Naive thymus-derived CD4-positive, alpha-beta T cell (primary cell): Measurements from ENCODE around the gene FNTB. TPM values are rescaled to one million over a fixed set of nuclear protein-coding genes. Genes with fewer than 3 reads are reported as not detected.
"Not testable (repeated sequence)": the region's sequence is repeated elsewhere in the genome, so short reads cannot be mapped to it uniquely, and the experiment has no call there.

ENCODE experiments used
- ATAC-seq: fragments of 150-1000 bp; cut with Tn5 transposase; 2 replicates; pipeline ENCODE4 v1.10.0; 2021; ENCODE audit warnings: mild to moderate bottlenecking, moderate library complexity
- CTCF ChIA-PET: fragments of 350-600 bp; sonication (Branson Sonifier 250); formaldehyde crosslinking; loops from one replicate; lab custom pipeline; 2021; ENCODE audit warnings: antibody characterized with exemption; lab: Charles Lee
- POLR2A ChIA-PET: fragments of 350-600 bp; sonication (Branson Sonifier 250); formaldehyde crosslinking; loops from one replicate; lab custom pipeline; 2021; ENCODE audit warnings: antibody characterized with exemption, inconsistent platforms; lab: Charles Lee
- DNase-seq, 9 donors: peaks; one replicate each; pipeline versions ENCODE4 v3.0.0 to v3.0.0-alpha.2; 2020 to 2022; ENCODE audit warnings: mixed read lengths in 1 of 9
- H3K27ac ChIP-seq: one replicate; pipeline ENCODE4 v1.7.0; 2013; ENCODE audit warnings: mild to moderate bottlenecking, low read depth, low read length, moderate library complexity
- H3K27me3 ChIP-seq, 2 donors: one replicate each; pipeline ENCODE4 v1.7.0; 2013; ENCODE audit warnings: low read length in 2 of 2, mild to moderate bottlenecking in 2 of 2, moderate library complexity in 2 of 2; ENCODE audit not compliant: control insufficient read depth in 2 of 2, insufficient read depth in 2 of 2
- H3K36me3 ChIP-seq, 3 experiments: 1 replicate in 2 of 3; 2 replicates in 1 of 3; pipeline ENCODE4 v1.7.0; 2013; ENCODE audit warnings: low read length in 3 of 3, mild to moderate bottlenecking in 3 of 3, moderate library complexity in 1 of 3; ENCODE audit not compliant: insufficient read depth in 3 of 3, control insufficient read depth in 2 of 3
- H3K4me1 ChIP-seq, 2 donors: one replicate each; pipeline ENCODE4 v1.7.0; 2013; ENCODE audit warnings: low read length in 2 of 2, mild to moderate bottlenecking in 2 of 2, moderate library complexity in 1 of 2; ENCODE audit not compliant: control insufficient read depth in 2 of 2, insufficient read depth in 2 of 2
- H3K4me3 ChIP-seq: 2 replicates; pipeline ENCODE4 v1.7.0; 2013; ENCODE audit warnings: mild to moderate bottlenecking, low read length
- H3K9me3 ChIP-seq, 3 experiments: 1 replicate in 2 of 3; 2 replicates in 1 of 3; pipeline ENCODE4 v1.7.0; 2013; ENCODE audit warnings: low read length in 3 of 3; ENCODE audit not compliant: control insufficient read depth in 2 of 3
- H3K27ac Mint-ChIP-seq, 9 donors: one replicate each; pipeline ENCODE4 v1.8.0; 2020 to 2022; ENCODE audit warnings: mixed read lengths in 9 of 9, mild to moderate bottlenecking in 8 of 9, moderate library complexity in 5 of 9, inconsistent platforms in 2 of 9
- H3K27me3 Mint-ChIP-seq, 5 donors: one replicate each; pipeline ENCODE4 v1.8.0; 2021 to 2022; ENCODE audit warnings: mixed read lengths in 5 of 5, mild to moderate bottlenecking in 1 of 5
- H3K36me3 Mint-ChIP-seq, 5 donors: one replicate each; pipeline ENCODE4 v1.8.0; 2020 to 2022; ENCODE audit warnings: mixed read lengths in 5 of 5, mild to moderate bottlenecking in 3 of 5, inconsistent platforms in 1 of 5
- H3K4me1 Mint-ChIP-seq, 7 donors: one replicate each; pipeline ENCODE4 v1.8.0; 2020 to 2022; ENCODE audit warnings: mixed read lengths in 7 of 7, mild to moderate bottlenecking in 3 of 7, inconsistent platforms in 1 of 7
- H3K4me3 Mint-ChIP-seq, 10 donors: one replicate each; pipeline ENCODE4 v1.8.0; 2020 to 2022; ENCODE audit warnings: mild to moderate bottlenecking in 10 of 10, mixed read lengths in 10 of 10, moderate library complexity in 6 of 10, inconsistent platforms in 2 of 10
- H3K9me3 Mint-ChIP-seq, 11 donors: one replicate each; pipeline ENCODE4 v1.8.0; 2020 to 2022; ENCODE audit warnings: mixed read lengths in 11 of 11, mild to moderate bottlenecking in 4 of 11, inconsistent platforms in 1 of 11, moderate library complexity in 1 of 11
- intact Hi-C, 2 donors: fragments of 100-400 bp; cut with micrococcal nuclease; formaldehyde crosslinking; loops; one replicate each; pipeline ENCODE4 v1.15.1; 2023
- polyA plus RNA-seq, 2 donors: library from polyadenylated mRNA; unstranded; fragments of 300-500 nt; fragmentation: Illumina TruSeq; gene quantifications; one replicate each; pipeline ENCODE4 v1.2.3, GENCODE V29; 2021
- total RNA-seq, 6 experiments: library from RNA in 5 of 6; stranded (reverse) in 5 of 6; gene quantifications; 1 replicate in 5 of 6; 2 replicates in 1 of 6; pipeline ENCODE4 v1.2.3 and lab custom pipeline; 2021 to 2026

Gene FNTB
- total and polyA plus RNA-seq, 7 experiments from 2014 or later = 4.0 to 19.7 (median 11.3) TPM

- intact Hi-C loops = no loop called here
- Histone ChIP-seq H3K4me3 (no peak overlapping the region), H3K4me1 (peaks cover 0 to 42% of the 10 kb centered on the region in 2 donors)
These were observed 94.5 kb downstream of the FNTB start for GRCh38 chr14:65080960-65081747.

GRCh38 chr14:65082930-65083329, 96.2 kb downstream of the FNTB start:
- Histone ChIP-seq H3K27ac (no peak overlapping the region), H3K36me3 (peaks cover 0 to 68% (median 12%) of the 10 kb centered on the region in 3 experiments), H3K4me3 (no peak overlapping the region), H3K4me1 (peaks cover 0 to 42% of the 10 kb centered on the region in 2 donors), H3K27me3 (no peaks in the 10 kb centered on the region), H3K9me3 (peaks cover 0 to 6% (median 0%) of the 10 kb centered on the region in 3 experiments)
- Mint-ChIP-seq H3K4me1 (peaks cover 56 to 89% (median 86%) of the 10 kb centered on the region in 7 donors), H3K9me3 (peaks cover 0 to 26% (median 12%) of the 10 kb centered on the region in 11 donors), H3K27ac (peak overlapping the region in 5 of 9 donors; percentile 49 to 79 (median 66)), H3K4me3 (peak overlapping the region in 4 of 10 donors; percentile 20 to 44 (median 36)), H3K27me3 (no peaks in the 10 kb centered on the region), H3K36me3 (peaks cover 33 to 88% (median 72%) of the 10 kb centered on the region in 5 donors)
- ChIA-PET POLR2A (no interaction called here), CTCF (interaction anchor here (0.7 kb wide), 3 partner anchors 90 to 446 kb away, joined by 3 read pairs; no protein-coding TSS in a partner anchor)
- intact Hi-C loops = no loop called here
- no peak for ATAC-seq
- DNase-seq = no peak

More at GRCh38 chr14:65080960-65081747, 94.5 kb downstream of the FNTB start:
- ChIA-PET POLR2A (interaction anchor here (1.0 to 1.1 kb wide), 2 partner anchors 13 to 20 kb away, joined by 4 to 5 read pairs; no protein-coding TSS in a partner anchor), CTCF (interaction anchor here (0.7 kb wide), 1 partner anchor 20 kb away, joined by 3 read pairs; no protein-coding TSS in a partner anchor)
- H3K27me3 ChIP-seq = no peaks in the 10 kb centered on the region
- ATAC-seq (no peak), DNase-seq (no peak)
- no peaks in the 10 kb centered on the region for H3K27me3 Mint-ChIP-seq
- peak overlapping the region; percentile 21 to 86 (median 58) for H3K27ac Mint-ChIP-seq
- H3K36me3 Mint-ChIP-seq = peaks cover 27 to 83% (median 61%) of the 10 kb centered on the region in 5 donors
- no peaks in the 10 kb centered on the region for H3K9me3 ChIP-seq
- peaks cover 54 to 80% (median 73%) of the 10 kb centered on the region in 7 donors for H3K4me1 Mint-ChIP-seq
- peaks cover 0 to 9% (median 5%) of the 10 kb centered on the region in 11 donors for H3K9me3 Mint-ChIP-seq
- H3K36me3 ChIP-seq = peaks cover 0 to 70% (median 11%) of the 10 kb centered on the region in 3 experiments
- H3K27ac ChIP-seq = peak overlapping the region; percentile 10
- peak overlapping the region in 5 of 10 donors; percentile 16 to 65 (median 27) for H3K4me3 Mint-ChIP-seq

- Histone ChIP-seq H3K9me3 (peaks cover 0 to 6% (median 0%) of the 10 kb centered on the region in 3 experiments), H3K27ac (no peak overlapping the region), H3K36me3 (peaks cover 8 to 73% (median 24%) of the 10 kb centered on the region in 3 experiments), H3K4me3 (no peak overlapping the region), H3K4me1 (peaks cover 0 to 31% of the 10 kb centered on the region in 2 donors), H3K27me3 (no peaks in the 10 kb centered on the region)
- no peak for DNase-seq
- CTCF ChIA-PET = no interaction called here
- Mint-ChIP-seq H3K9me3 (peaks cover 0 to 28% (median 12%) of the 10 kb centered on the region in 11 donors), H3K4me3 (peak overlapping the region in 3 of 10 donors; percentile 5 to 38 (median 32)), H3K36me3 (peaks cover 29 to 95% (median 77%) of the 10 kb centered on the region in 5 donors), H3K27me3 (no peaks in the 10 kb centered on the region), H3K4me1 (peaks cover 46 to 91% (median 83%) of the 10 kb centered on the region in 7 donors), H3K27ac (peak overlapping the region in 5 of 9 donors; percentile 48 to 84 (median 51))
- ATAC-seq = no peak
- POLR2A ChIA-PET = interaction anchor here (1.0 kb wide), 3 partner anchors 10 to 18 kb away, joined by 3 to 5 read pairs (median 3); partner anchors contain the start of gene MAX
- intact Hi-C loops = loop anchor here in 1 of 2 donors (2.0 kb wide), 1 partner anchor 14 kb away; no protein-coding TSS in a partner anchor
These were observed 98.1 kb downstream of the FNTB start for GRCh38 chr14:65084554-65085505.

GRCh38 chr14:65086686-65087085, 100.0 kb downstream of the FNTB start:
- peaks cover 0 to 13% of the 10 kb centered on the region in 2 donors for H3K4me1 ChIP-seq
- H3K27me3 Mint-ChIP-seq, CTCF ChIA-PET, H3K27ac ChIP-seq, H3K27me3 ChIP-seq, ATAC-seq, intact Hi-C loops, H3K9me3 ChIP-seq, DNase-seq, H3K4me3 ChIP-seq, POLR2A ChIA-PET: not testable (repeated sequence)
- H3K27ac Mint-ChIP-seq = peak overlapping the region in 3 of 9 donors; percentile 25 to 63 (median 60)
- H3K9me3 Mint-ChIP-seq = peaks cover 0 to 28% (median 12%) of the 10 kb centered on the region in 11 donors
- peaks cover 13 to 76% (median 25%) of the 10 kb centered on the region in 3 experiments for H3K36me3 ChIP-seq
- H3K4me3 Mint-ChIP-seq = peak overlapping the region in 1 of 10 donors; percentile 5
- peaks cover 36 to 90% (median 81%) of the 10 kb centered on the region in 7 donors for H3K4me1 Mint-ChIP-seq
- peaks cover 26 to 89% (median 72%) of the 10 kb centered on the region in 5 donors for H3K36me3 Mint-ChIP-seq

GRCh38 chr14:65087835-65088234, 101.1 kb downstream of the FNTB start:
- DNase-seq, H3K27ac ChIP-seq, H3K4me3 ChIP-seq, H3K27me3 Mint-ChIP-seq, H3K27me3 ChIP-seq, CTCF ChIA-PET, intact Hi-C loops, H3K4me1 ChIP-seq, ATAC-seq, H3K9me3 ChIP-seq: not testable (repeated sequence)
- Mint-ChIP-seq H3K4me3 (peak overlapping the region in 1 of 10 donors; percentile 12), H3K36me3 (peaks cover 18 to 81% (median 70%) of the 10 kb centered on the region in 5 donors), H3K9me3 (peaks cover 0 to 28% (median 12%) of the 10 kb centered on the region in 11 donors), H3K27ac (peak overlapping the region in 1 of 9 donors; percentile 28), H3K4me1 (peaks cover 27 to 84% (median 74%) of the 10 kb centered on the region in 7 donors)
- H3K36me3 ChIP-seq = peaks cover 25 to 76% (median 30%) of the 10 kb centered on the region in 3 experiments
- POLR2A ChIA-PET = interaction anchor here (0.9 to 2.1 kb wide), 2 partner anchors 9 to 15 kb away, joined by 3 to 7 read pairs; partner anchors contain the start of gene MAX
